HepG2 (cell line): ENCODE measurements around the gene SHMT1. TPM values are rescaled to one million over a fixed set of nuclear protein-coding genes. Genes with fewer than 3 reads are reported as not detected.

Source experiments
- ATAC-seq: fragments of 200-7000 bp; cut with Tn5 transposase; 3 replicates; pipeline ENCODE4 v1.9.1; 2020; ENCODE audit warnings: mild to moderate bottlenecking, moderate library complexity
- BruUV-seq: library from RNA; stranded (reverse); fragments of 400-500 nt; replicated peaks from 2 replicates; lab custom pipeline; 2021; lab: Mats Ljungman, UMichigan
- CTCF ChIA-PET: fragments of 300-600 bp; formaldehyde crosslinking; extraction: SDS; loops from one replicate; lab custom pipeline; 2021; ENCODE audit warnings: low total read pairs, inconsistent platforms, low intra/inter-chr PET ratio; lab: Yijun Ruan, JAX
- POLR2A ChIA-PET: fragments of 350-600 bp; sonication (Branson Sonifier 250); formaldehyde crosslinking; loops from one replicate; lab custom pipeline; 2020; ENCODE audit warnings: antibody characterized with exemption, inconsistent platforms; lab: Yijun Ruan, JAX
- DNase-seq: peaks from one replicate; pipeline ENCODE4 v3.0.0-alpha.2; 2015; ENCODE audit warnings: low spot score
- FAIRE-seq: peaks from 3 replicates; lab custom pipeline; 2011; peaks lifted over from hg19 to GRCh38; lab: Jason Lieb, UNC
- H2AFZ ChIP-seq: one replicate; pipeline ENCODE4 v1.6.1; 2011; ENCODE audit warnings: low read length, inconsistent platforms
- H3K27ac ChIP-seq: fragments of 300-600 bp; 3 replicates; pipeline ENCODE4 v1.8.0; 2011; ENCODE audit warnings: mixed run types, mild to moderate bottlenecking, mixed read lengths, low read length, inconsistent platforms; ENCODE audit not compliant: insufficient read depth; ENCODE audit errors: extremely low read length
- H3K27me3 ChIP-seq, 2 experiments: fragments of 200-600 bp in 1 of 2; 2 replicates in 1 of 2; 3 replicates in 1 of 2; pipeline versions ENCODE4 v1.6.0 to v1.8.0; 2011; ENCODE audit warnings: low read length in 2 of 2, mild to moderate bottlenecking in 2 of 2, moderate library complexity in 2 of 2, inconsistent platforms in 1 of 2; ENCODE audit not compliant: insufficient read depth in 2 of 2, control insufficient read depth in 1 of 2
- H3K36me3 ChIP-seq, 2 experiments: fragments of 200-600 bp in 1 of 2; replicated peaks in 1 of 2; 2 replicates in 1 of 2; 3 replicates in 1 of 2; pipeline versions ENCODE4 v1.5.1 to v1.8.0; 2011; ENCODE audit warnings: low read length in 2 of 2, inconsistent platforms in 1 of 2; ENCODE audit not compliant: insufficient read depth in 2 of 2, control insufficient read depth in 1 of 2
- H3K4me1 ChIP-seq: 2 replicates; pipeline ENCODE4 v1.5.1; 2012; ENCODE audit warnings: low read length, inconsistent platforms; ENCODE audit not compliant: insufficient read depth
- H3K4me2 ChIP-seq: 2 replicates; pipeline ENCODE4 v1.6.0; 2011; ENCODE audit warnings: low read depth, low read length, inconsistent platforms
- H3K4me3 ChIP-seq, 3 experiments: fragments of 200-600 bp in 1 of 3; sonication (generic), shearing (Covaris generic) in 1 of 3; replicated peaks in 1 of 3; 2 replicates each; pipeline ENCODE4 v1.5.1; 2011 to 2016; ENCODE audit warnings: low read length in 3 of 3, inconsistent platforms in 2 of 3, low read depth in 2 of 3, mild to moderate bottlenecking in 2 of 3, control low read depth in 1 of 3, mixed read lengths in 1 of 3; ENCODE audit not compliant: insufficient read depth in 1 of 3
- H3K79me2 ChIP-seq: one replicate; pipeline ENCODE4 v1.6.1; 2011; ENCODE audit warnings: low read length, inconsistent platforms; ENCODE audit not compliant: insufficient read depth
- H3K9ac ChIP-seq: 2 replicates; pipeline ENCODE4 v1.6.0; 2011; ENCODE audit warnings: mild to moderate bottlenecking, low read depth, low read length, inconsistent platforms; ENCODE audit not compliant: insufficient read depth
- H3K9me3 ChIP-seq: 2 replicates; pipeline ENCODE4 v1.5.1; 2012; ENCODE audit warnings: mild to moderate bottlenecking, low read length
- H4K20me1 ChIP-seq: 2 replicates; pipeline ENCODE4 v1.6.0; 2011; ENCODE audit warnings: inconsistent platforms, mild to moderate bottlenecking, low read length, moderate library complexity; ENCODE audit not compliant: insufficient read depth
- FOXM1 ChIP-seq: sonication (generic); formaldehyde crosslinking; IDR thresholded peaks from 2 replicates; pipeline ENCODE4 v1.5.0; 2020; ENCODE audit warnings: missing genetic modification reagents
- ZFX ChIP-seq: sonication (generic); formaldehyde crosslinking; IDR thresholded peaks from 2 replicates; pipeline ENCODE4 v1.4.0; 2020; ENCODE audit warnings: mild to moderate bottlenecking, low read depth, missing genetic modification reagents, moderate library complexity
- ZNF230 ChIP-seq: sonication (generic); formaldehyde crosslinking; IDR thresholded peaks from 2 replicates; pipeline ENCODE4 v1.4.0; 2020; ENCODE audit warnings: mild to moderate bottlenecking, missing genetic modification reagents
- ZNF260 ChIP-seq: sonication (generic); formaldehyde crosslinking; IDR thresholded peaks from 2 replicates; pipeline ENCODE4 v1.4.0; 2020; ENCODE audit warnings: missing genetic modification reagents, low read depth, mild to moderate bottlenecking, borderline replicate concordance
- ZNF496 ChIP-seq: sonication (generic); formaldehyde crosslinking; IDR thresholded peaks from 2 replicates; pipeline ENCODE4 v1.8.1; 2023; ENCODE audit warnings: mild to moderate bottlenecking, moderate library complexity, missing genetic modification reagents; ENCODE audit not compliant: insufficient replicate concordance
- ZNF878 ChIP-seq: sonication (generic); formaldehyde crosslinking; IDR thresholded peaks from 2 replicates; pipeline ENCODE4 v1.8.1; 2023; ENCODE audit warnings: mild to moderate bottlenecking, missing genetic modification reagents, moderate library complexity
- WGBS: methylation state at CpG from one replicate; pipeline ENCODE4 v1.1.6; 2017; ENCODE audit warnings: low lambda C conversion rate; 5-methylcytosine and 5-hydroxymethylcytosine counted together
- in situ Hi-C: cut with HindIII; loops from 2 replicates; pipeline ENCODE4 v1.10.0; 2017; ENCODE audit warnings: low pct_unique_long_range_greater_than_20kb; ENCODE audit not compliant: extremely low pct_ligation_motif_present
- intact Hi-C: fragments of 100-400 bp; cut with micrococcal nuclease; formaldehyde crosslinking; loops from one replicate; pipeline ENCODE4 v1.10.0; 2022; ENCODE audit not compliant: unreplicated experiment
- polyA plus RNA-seq, 8 experiments: library from polyadenylated mRNA; depleted of rRNA in 3 of 8; stranded (reverse) in 7 of 8; unstranded in 1 of 8; fragments of >200 nt; fragmentation: Illumina TruSeq in 4 of 8; extraction: Trizol in 4 of 8; gene quantifications; 2 replicates each; pipeline versions ENCODE4 v1.2.1 to v1.2.3, GENCODE V29; 2011 to 2016; ENCODE audit warnings: low read depth in 4 of 8, missing spikeins in 1 of 8, mixed read lengths in 1 of 8; ENCODE audit not compliant: insufficient read depth in 1 of 8
- total RNA-seq, 5 experiments: library from RNA; depleted of rRNA; stranded (reverse); fragments of >200 nt; fragmentation: Illumina TruSeq; extraction: Trizol; gene quantifications; 2 replicates each; pipeline ENCODE4 v1.2.3, GENCODE V29; 2016; ENCODE audit warnings: low read depth in 1 of 5
- TF ChIP-seq, protein P1 (sequence below): conservative IDR thresholded peaks from 2 replicates; pipeline ENCODE4 v1.6.1; 2018; ENCODE audit warnings: missing genetic modification reagents

SHMT1 gene
- total and polyA plus RNA-seq, 2 of the 13 experiments (the other 11 are each of a cell fraction or from before 2014, with no cell fraction given): 21.3 to 48.8 TPM

DNA sequence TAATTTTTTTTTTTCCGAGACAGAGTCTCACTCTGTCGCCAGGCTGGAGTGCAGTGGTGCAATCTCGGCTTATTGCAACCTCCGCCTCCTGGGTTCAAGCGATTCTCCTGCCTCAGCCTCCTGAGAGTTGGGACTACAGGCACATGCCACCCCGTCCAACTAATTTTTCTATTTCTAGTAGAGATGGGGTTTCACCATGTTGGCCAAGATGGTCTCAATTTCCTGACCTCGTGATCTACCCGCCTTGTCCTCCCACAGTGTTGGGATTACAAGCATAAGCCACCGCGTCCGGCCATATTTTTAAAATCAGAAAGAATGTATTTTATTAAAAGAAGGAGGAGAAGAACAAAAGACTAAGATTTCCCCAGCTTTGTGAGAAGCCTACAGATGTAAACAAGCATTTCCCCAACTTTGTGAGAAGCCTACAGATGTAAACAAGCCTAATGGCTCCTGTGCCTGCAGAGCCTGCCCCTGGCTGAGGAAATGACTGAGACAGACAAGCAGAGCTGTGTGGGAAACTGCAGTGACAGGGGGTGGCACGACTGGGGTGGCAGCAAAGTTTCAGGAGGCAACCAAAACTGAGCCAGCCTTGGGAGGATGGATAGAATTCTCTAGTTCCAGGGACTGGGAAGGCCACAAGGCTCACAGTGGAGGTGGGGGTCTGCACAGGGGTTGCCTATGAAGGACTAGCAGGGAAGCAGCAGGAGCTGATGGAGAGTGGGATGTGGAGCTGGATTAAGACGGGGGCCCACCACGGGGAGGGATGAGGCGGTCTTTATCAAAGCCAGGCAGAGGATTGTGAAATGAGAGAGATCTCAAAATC, 71.4 kb downstream of the SHMT1 start:
- ChIA-PET POLR2A (no interaction called here), CTCF (no interaction called here)
- intact Hi-C loops (no loop called here), in situ Hi-C loops (no loop called here)
- H3K27me3 ChIP-seq: no peaks in the 10 kb centered on the region
- H3K9ac ChIP-seq: no peak overlapping the region
- H2AFZ ChIP-seq: no peak overlapping the region
- no peak overlapping the region for H3K27ac ChIP-seq
- DNase-seq: no peak
- no peaks in the 10 kb centered on the region for H3K4me1 ChIP-seq
- 97% methylated on average over 15 of the region's 15 CpGs for WGBS
- TF ChIP-seq ZNF230 (CRISPR knock-in tag): no peak
- no peak for TF ChIP-seq ZNF496
- no peak for TF ChIP-seq ZFX
- no peak for TF ChIP-seq FOXM1
- TF ChIP-seq ZNF260: no peak
- no peak for TF ChIP-seq ZNF878 (CRISPR knock-in tag)
- TF ChIP-seq, protein P1, sequence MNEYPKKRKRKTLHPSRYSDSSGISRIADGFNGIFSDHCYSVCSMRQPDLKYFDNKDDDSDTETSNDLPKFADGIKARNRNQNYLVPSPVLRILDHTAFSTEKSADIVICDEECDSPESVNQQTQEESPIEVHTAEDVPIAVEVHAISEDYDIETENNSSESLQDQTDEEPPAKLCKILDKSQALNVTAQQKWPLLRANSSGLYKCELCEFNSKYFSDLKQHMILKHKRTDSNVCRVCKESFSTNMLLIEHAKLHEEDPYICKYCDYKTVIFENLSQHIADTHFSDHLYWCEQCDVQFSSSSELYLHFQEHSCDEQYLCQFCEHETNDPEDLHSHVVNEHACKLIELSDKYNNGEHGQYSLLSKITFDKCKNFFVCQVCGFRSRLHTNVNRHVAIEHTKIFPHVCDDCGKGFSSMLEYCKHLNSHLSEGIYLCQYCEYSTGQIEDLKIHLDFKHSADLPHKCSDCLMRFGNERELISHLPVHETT (CRISPR knock-in tag): no peak
- H3K4me3 ChIP-seq: no peak overlapping the region
- ATAC-seq: no peak
- no peaks in the 10 kb centered on the region for H4K20me1 ChIP-seq
- H3K4me2 ChIP-seq: no peak overlapping the region
- no peak for FAIRE-seq
- peaks cover 26 to 59% of the 10 kb centered on the region in 2 experiments for H3K36me3 ChIP-seq
- BruUV-seq: no TSS peak
- no peaks in the 10 kb centered on the region for H3K79me2 ChIP-seq
- H3K9me3 ChIP-seq: no peaks in the 10 kb centered on the region
